ENCODE measurements around the gene UBAP1. TPM values are rescaled to one million over a fixed set of nuclear protein-coding genes. Genes with fewer than 3 reads are reported as not detected.
"Not testable (repeated sequence)": the region's sequence is repeated elsewhere in the genome, so short reads cannot be mapped to it uniquely, and the experiment has no call there.

The UBAP1 gene
- total RNA-seq (2014; rRNA removed; shearing (Covaris generic)) = 18.3 and 20.7 TPM in 2 replicates
- 9.1 and 15.0 TPM in 2 replicates for polyA plus RNA-seq (2014; cell fraction: nucleus; rRNA removed)

GRCh38 chr9:34178436-34179212 is at the start of gene UBAP1:
Gene UBAP1, plus strand, starts transcription at chr9:34179043. Its CDS starts 41,872 bp downstream, at chr9:34220915.
- DNase-seq (ENCODE audit: extremely low read depth, low read depth) = peak; percentile 97

GRCh38 chr9:34131571-34131970 is 47.3 kb upstream of the UBAP1 start:
- DNase-seq (ENCODE audit: extremely low read depth, low read depth) = no peak

- no peak for DNase-seq (ENCODE audit: extremely low read depth, low read depth)
Measured at GRCh38 chr9:34133436-34133949, 45.4 kb upstream of the UBAP1 start.

- no peak for DNase-seq (ENCODE audit: extremely low read depth, low read depth)
Measured at GRCh38 chr9:34134521-34134920, 44.3 kb upstream of the UBAP1 start.

- not testable (repeated sequence) for DNase-seq (ENCODE audit: extremely low read depth, low read depth)
Measured at GRCh38 chr9:34138644-34139043, 40.2 kb upstream of the UBAP1 start.

GRCh38 chr9:34139477-34140146 is 39.2 kb upstream of the UBAP1 start:
- DNase-seq (ENCODE audit: extremely low read depth, low read depth) = no peak

GRCh38 chr9:34140853-34141252 is 38.0 kb upstream of the UBAP1 start:
- no peak for DNase-seq (ENCODE audit: extremely low read depth, low read depth)

GRCh38 chr9:34143116-34143515 is 35.7 kb upstream of the UBAP1 start:
- no peak for DNase-seq (ENCODE audit: extremely low read depth, low read depth)

GRCh38 chr9:34145165-34145564 is 33.7 kb upstream of the UBAP1 start:
- no peak for DNase-seq (ENCODE audit: extremely low read depth, low read depth)

- no peak for DNase-seq (ENCODE audit: extremely low read depth, low read depth)
Measured at GRCh38 chr9:34151398-34151797, 27.4 kb upstream of the UBAP1 start.

GRCh38 chr9:34154057-34154456 is 24.8 kb upstream of the UBAP1 start:
- DNase-seq (ENCODE audit: extremely low read depth, low read depth) = no peak

GRCh38 chr9:34157318-34157717 is 21.5 kb upstream of the UBAP1 start:
- DNase-seq (ENCODE audit: extremely low read depth, low read depth) = no peak

- DNase-seq (ENCODE audit: extremely low read depth, low read depth) = no peak
Measured at GRCh38 chr9:34157898-34158297, 20.9 kb upstream of the UBAP1 start.

GRCh38 chr9:34158362-34158869 is 20.4 kb upstream of the UBAP1 start:
- DNase-seq (ENCODE audit: extremely low read depth, low read depth) = peak; percentile 95

- DNase-seq (ENCODE audit: extremely low read depth, low read depth) = no peak
Measured at GRCh38 chr9:34163434-34163833, 15.4 kb upstream of the UBAP1 start.

GRCh38 chr9:34169125-34169524 is 9.7 kb upstream of the UBAP1 start:
- DNase-seq (ENCODE audit: extremely low read depth, low read depth) = no peak

GRCh38 chr9:34170237-34170991 is 8.4 kb upstream of the UBAP1 start:
- no peak for DNase-seq (ENCODE audit: extremely low read depth, low read depth)

- DNase-seq (ENCODE audit: extremely low read depth, low read depth) = no peak
Measured at GRCh38 chr9:34171753-34172535, 6.9 kb upstream of the UBAP1 start.

- DNase-seq (ENCODE audit: extremely low read depth, low read depth) = no peak
Measured at GRCh38 chr9:34176089-34176488, 2.8 kb upstream of the UBAP1 start.

Data from NCI-H460 (cell line).